Upper lobe of left lung (tissue), 4 donors: ENCODE measurements around the gene USP32.
A peak's percentile ranks its signal among the peaks of the same experiment; 100 is the strongest.

Source experiments
- CTCF ChIP-seq, 6 experiments: fragments of 450-650 bp in 4 of 6; fragments of 200-600 bp in 2 of 6; sonication (generic) in 2 of 6; IDR thresholded peaks; one replicate each; pipeline ENCODE4 v1.5.1; 2016 to 2019; ENCODE audit warnings: antibody characterized with exemption in 6 of 6
- POLR2A ChIP-seq, 4 donors: fragments of 450-650 bp; IDR thresholded peaks; one replicate each; pipeline ENCODE4 v1.5.1; 2016 to 2017; ENCODE audit warnings: antibody characterized with exemption in 4 of 4, mild to moderate bottlenecking in 2 of 4

GRCh38 chr17:60393840-60394723 is 2.1 kb upstream of the USP32 start:
- TF ChIP-seq CTCF (IDR thresholded peaks at IDR 0.05) (no peak), POLR2A (IDR thresholded peaks at IDR 0.05) (peak in 1 of 4 donors; percentile 14)
